T-cell (primary cell): ENCODE measurements around the gene PROK1. TPM values are rescaled to one million over a fixed set of nuclear protein-coding genes. Genes with fewer than 3 reads are reported as not detected.

Experiments
- ATAC-seq, 4 experiments: fragments of 200-7000 bp in 3 of 4; fragments of 150-1000 bp in 1 of 4; cut with Tn5 transposase; replicated peaks in 1 of 4; 1 replicate in 3 of 4; 2 replicates in 1 of 4; pipeline ENCODE4 v1.10.0; 2021; ENCODE audit warnings: moderate library complexity in 3 of 4, mild to moderate bottlenecking in 2 of 4, moderate number of reproducible peaks in 1 of 4
- CTCF ChIA-PET, 2 donors: fragments of 300-600 bp; sonication (Branson Sonifier 250); formaldehyde crosslinking; loops; one replicate each; lab custom pipeline; 2022; ENCODE audit warnings: antibody characterized with exemption in 2 of 2; lab: Charles Lee
- POLR2A ChIA-PET, 2 donors: fragments of 300-600 bp; sonication (Branson Sonifier 250); formaldehyde crosslinking; loops; one replicate each; lab custom pipeline; 2022; ENCODE audit warnings: antibody characterized with exemption in 2 of 2; lab: Charles Lee
- DNase-seq, 35 experiments: peaks; one replicate each; pipeline versions ENCODE4 v3.0.0 to v3.0.0-alpha.2; 2013 to 2023
- H3K27ac ChIP-seq: one replicate; pipeline ENCODE4 v1.5.1; 2013; ENCODE audit warnings: low read length
- H3K27me3 ChIP-seq, 2 experiments: replicated peaks in 1 of 2; 1 replicate in 1 of 2; 2 replicates in 1 of 2; pipeline versions ENCODE4 v1.6.1 to v1.7.0; 2013; ENCODE audit warnings: low read length in 1 of 2, mixed read lengths in 1 of 2; ENCODE audit not compliant: control insufficient read depth in 2 of 2, insufficient read depth in 2 of 2; ENCODE audit errors: extremely low read depth in 1 of 2
- H3K36me3 ChIP-seq, 2 donors: 1 replicate in 1 of 2; 2 replicates in 1 of 2; pipeline versions ENCODE4 v1.6.1 to v1.7.0; 2013; ENCODE audit warnings: low read length in 1 of 2; ENCODE audit not compliant: control insufficient read depth in 2 of 2, insufficient read depth in 1 of 2; ENCODE audit errors: extremely low read depth in 1 of 2
- H3K4me1 ChIP-seq, 2 experiments: 1 replicate in 1 of 2; 2 replicates in 1 of 2; pipeline versions ENCODE4 v1.6.1 to v1.7.0; 2013; ENCODE audit warnings: low read length in 2 of 2, mixed read lengths in 1 of 2; ENCODE audit not compliant: insufficient read depth in 2 of 2, control insufficient read depth in 1 of 2; ENCODE audit errors: extremely low read depth in 1 of 2
- H3K4me3 ChIP-seq, 2 donors: 1 replicate in 1 of 2; 2 replicates in 1 of 2; pipeline versions ENCODE4 v1.5.1 to v1.7.0; 2013; ENCODE audit warnings: mild to moderate bottlenecking in 2 of 2, low read length in 1 of 2, moderate library complexity in 1 of 2; ENCODE audit not compliant: control insufficient read depth in 1 of 2; ENCODE audit errors: extremely low read depth in 1 of 2
- H3K9me3 ChIP-seq: 2 replicates; pipeline ENCODE4 v1.7.0; 2013
- H3K27ac Mint-ChIP-seq, 2 donors: one replicate each; pipeline ENCODE4 v1.8.0; 2020 to 2021; ENCODE audit warnings: mild to moderate bottlenecking in 2 of 2, mixed read lengths in 2 of 2
- H3K27me3 Mint-ChIP-seq, 2 donors: one replicate each; pipeline ENCODE4 v1.8.0; 2021 to 2022; ENCODE audit warnings: mixed read lengths in 2 of 2
- H3K36me3 Mint-ChIP-seq: one replicate; pipeline ENCODE4 v1.8.0; 2021; ENCODE audit warnings: mixed read lengths
- H3K4me1 Mint-ChIP-seq, 3 donors: one replicate each; pipeline ENCODE4 v1.8.0; 2020 to 2022; ENCODE audit warnings: mixed read lengths in 3 of 3, mild to moderate bottlenecking in 1 of 3
- H3K4me3 Mint-ChIP-seq, 3 donors: one replicate each; pipeline ENCODE4 v1.8.0; 2020 to 2022; ENCODE audit warnings: mild to moderate bottlenecking in 3 of 3, mixed read lengths in 3 of 3, moderate library complexity in 3 of 3
- H3K9me3 Mint-ChIP-seq, 3 donors: one replicate each; pipeline ENCODE4 v1.8.0; 2020 to 2022; ENCODE audit warnings: mixed read lengths in 3 of 3
- WGBS: methylation state at CpG from one replicate; pipeline ENCODE4 v1.1.5; 2013; ENCODE audit warnings: missing lambda C conversion rate; ENCODE audit not compliant: insufficient coverage; 5-methylcytosine and 5-hydroxymethylcytosine counted together
- total RNA-seq, 35 experiments: library from RNA in 6 of 35; stranded (reverse) in 6 of 35; fragments of 120-200 nt in 1 of 35; gene quantifications; one replicate each; pipeline versions ENCODE4 v1.2.1 to v1.2.4 and lab custom pipeline; 2013 to 2026

Gene PROK1
- total RNA-seq, 5 donors from 2014 or later (not counting 1 experiment from before 2014, with no cell fraction given): 0.20 TPM; not detected in 4

DNA sequence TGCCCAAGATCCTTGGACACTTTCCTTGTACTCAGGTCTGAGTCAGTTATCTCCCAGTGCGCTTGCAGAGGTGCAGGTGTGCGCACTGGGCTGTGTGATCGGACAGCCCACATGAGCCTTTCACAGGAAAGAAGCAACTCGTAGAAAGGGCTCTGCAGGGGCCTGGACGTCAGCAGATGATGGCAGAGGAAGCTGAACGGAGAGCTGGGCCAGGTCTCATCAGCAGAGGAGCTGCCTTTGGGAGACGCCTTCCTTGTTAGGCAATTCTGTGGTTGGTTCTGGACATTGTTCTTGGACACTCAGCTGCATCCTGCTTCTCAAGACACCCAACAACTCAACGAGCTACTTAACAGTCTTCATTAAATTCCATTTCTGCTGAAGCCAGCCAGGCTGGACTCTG, 7.5 kb upstream of the PROK1 start:
- POLR2A ChIA-PET: no interaction called here
- Mint-ChIP-seq H3K4me3 (no peak overlapping the region), H3K27ac (no peak overlapping the region), H3K9me3 (no peaks in the 10 kb centered on the region), H3K27me3 (peaks cover 3 to 17% of the 10 kb centered on the region in 2 donors), H3K4me1 (no peaks in the 10 kb centered on the region), H3K36me3 (no peaks in the 10 kb centered on the region)
- DNase-seq (no peak), ATAC-seq (no peak)
- CTCF ChIA-PET: interaction anchor here in 1 of 2 donors (0.9 kb wide), 1 partner anchor 19 kb away, joined by 4 read pairs; no protein-coding TSS in a partner anchor
- Histone ChIP-seq H3K4me3 (no peak overlapping the region), H3K36me3 (no peaks in the 10 kb centered on the region), H3K9me3 (no peaks in the 10 kb centered on the region), H3K4me1 (no peaks in the 10 kb centered on the region), H3K27me3 (peaks cover 0 to 12% of the 10 kb centered on the region in 2 experiments), H3K27ac (no peak overlapping the region)
- WGBS: 71% methylated on average over 5 of the region's 8 CpGs

DNA sequence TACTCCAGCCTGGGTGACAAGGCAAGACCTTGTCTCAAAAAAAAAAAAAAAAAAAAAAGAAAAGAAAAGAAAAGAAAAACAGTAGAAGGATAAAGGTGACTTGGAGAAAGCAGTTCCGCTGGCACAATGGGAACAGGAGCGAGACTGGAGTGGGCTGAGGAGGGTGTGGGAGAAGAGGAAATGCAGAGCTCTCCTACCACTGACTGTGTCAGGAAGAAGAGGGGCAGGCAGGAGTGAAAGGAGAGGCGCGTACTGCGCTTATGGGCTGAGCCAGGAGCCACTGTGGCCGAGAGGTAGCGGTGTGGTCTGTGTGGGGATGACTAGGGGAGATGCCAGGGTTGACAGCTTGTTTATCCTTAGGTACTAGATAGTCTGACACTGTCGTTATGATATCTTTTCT, 6.4 kb upstream of the PROK1 start:
- Mint-ChIP-seq H3K27me3 (peaks cover 3 to 17% of the 10 kb centered on the region in 2 donors), H3K27ac (no peak overlapping the region), H3K36me3 (no peaks in the 10 kb centered on the region), H3K9me3 (no peaks in the 10 kb centered on the region), H3K4me1 (no peaks in the 10 kb centered on the region), H3K4me3 (no peak overlapping the region)
- DNase-seq (no peak), ATAC-seq (no peak)
- 66% methylated on average over 7 of the region's 8 CpGs for WGBS
- Histone ChIP-seq H3K27ac (no peak overlapping the region), H3K9me3 (no peaks in the 10 kb centered on the region), H3K4me3 (no peak overlapping the region), H3K27me3 (peaks cover 2 to 11% of the 10 kb centered on the region in 2 experiments), H3K36me3 (no peaks in the 10 kb centered on the region), H3K4me1 (no peaks in the 10 kb centered on the region)
- ChIA-PET POLR2A (no interaction called here), CTCF (no interaction called here)

DNA sequence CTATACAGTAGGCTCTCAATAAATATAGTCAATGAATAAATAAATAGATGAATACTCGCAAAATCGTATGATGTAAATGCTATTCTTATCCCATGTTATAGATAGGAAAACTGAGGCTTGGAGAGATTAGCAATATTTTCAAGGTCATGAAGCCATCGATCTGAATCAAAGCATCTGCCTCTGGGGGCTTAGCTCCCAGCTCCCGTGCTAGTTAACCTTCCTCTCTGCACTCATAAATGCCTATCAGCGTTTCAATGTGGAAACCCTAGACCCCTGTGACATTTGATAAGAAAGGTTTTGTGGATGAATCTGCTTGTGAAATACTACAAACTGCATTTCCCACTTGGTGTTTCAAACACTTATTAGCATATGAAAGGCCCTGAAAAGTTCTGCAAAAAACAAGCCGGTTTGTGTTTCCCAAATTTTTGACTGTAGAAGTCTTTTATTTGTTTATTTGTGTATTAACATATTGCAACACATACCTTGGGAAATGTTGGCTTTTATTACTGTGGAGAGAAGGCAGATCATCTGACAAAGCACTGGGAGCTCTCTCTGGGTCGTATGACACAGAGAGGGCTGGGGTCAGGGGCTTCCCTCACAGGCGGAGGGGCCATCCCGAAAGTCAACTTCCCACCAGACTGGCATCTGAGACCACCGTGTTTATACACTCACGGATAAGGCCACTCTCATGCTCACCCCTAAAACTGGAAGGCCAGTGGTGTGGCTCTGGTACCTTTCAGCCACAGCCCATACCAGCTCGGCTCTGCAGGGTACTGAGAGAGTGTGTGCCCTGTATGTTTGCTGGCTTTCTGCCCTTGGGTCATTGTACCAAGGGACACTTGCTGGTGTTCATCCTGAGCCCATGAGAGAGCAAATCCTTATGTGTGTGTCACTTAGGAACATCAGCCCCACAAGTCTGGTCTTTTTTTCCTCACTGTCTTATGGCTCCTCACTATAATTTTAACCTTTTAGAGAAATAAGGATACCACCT, 993 bp upstream of the PROK1 start:
- H3K36me3 Mint-ChIP-seq: no peaks in the 10 kb centered on the region
- DNase-seq (no peak), ATAC-seq (no peak)
- WGBS: 64% methylated on average over 6 of the region's 12 CpGs
- Histone ChIP-seq H3K36me3 (no peaks in the 10 kb centered on the region), H3K27me3 (peaks cover 2 to 14% of the 10 kb centered on the region in 2 experiments), H3K9me3 (no peaks in the 10 kb centered on the region), H3K4me1 (no peaks in the 10 kb centered on the region), H3K4me3 (no peak overlapping the region), H3K27ac (no peak overlapping the region)
- ChIA-PET CTCF (no interaction called here), POLR2A (no interaction called here)
- H3K4me1 Mint-ChIP-seq: no peaks in the 10 kb centered on the region
- H3K4me3 Mint-ChIP-seq: no peak overlapping the region
- H3K27me3 Mint-ChIP-seq: peaks cover 4 to 10% of the 10 kb centered on the region in 2 donors
- H3K9me3 Mint-ChIP-seq: no peaks in the 10 kb centered on the region
- no peak overlapping the region for H3K27ac Mint-ChIP-seq

DNA sequence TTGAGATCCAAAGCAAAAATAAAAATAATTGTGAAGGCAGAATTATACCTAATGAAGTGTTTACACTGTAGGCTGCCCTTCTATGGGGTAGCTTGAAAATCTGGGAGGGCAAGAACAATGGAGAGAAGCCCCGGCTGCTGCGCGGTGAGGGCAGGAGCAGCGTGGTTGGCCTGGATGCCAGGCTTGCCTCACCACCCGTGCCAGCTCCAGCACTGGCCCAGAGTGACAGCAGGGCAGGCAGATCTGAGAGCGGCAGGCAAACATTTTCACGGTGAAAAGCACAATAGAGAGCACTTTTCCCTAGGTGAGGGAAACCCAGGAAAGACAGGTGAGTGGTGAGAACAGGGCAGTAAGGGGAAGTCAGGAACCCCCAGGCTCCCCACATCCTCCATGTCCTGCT, 1.4 kb downstream of the PROK1 start:
- Histone ChIP-seq H3K4me3 (no peak overlapping the region), H3K36me3 (no peaks in the 10 kb centered on the region), H3K4me1 (no peaks in the 10 kb centered on the region), H3K9me3 (no peaks in the 10 kb centered on the region), H3K27me3 (peaks cover 2 to 14% of the 10 kb centered on the region in 2 experiments), H3K27ac (no peak overlapping the region)
- ChIA-PET POLR2A (no interaction called here), CTCF (no interaction called here)
- no peak for ATAC-seq
- no peaks in the 10 kb centered on the region for H3K36me3 Mint-ChIP-seq
- H3K27me3 Mint-ChIP-seq: peaks cover 4 to 10% of the 10 kb centered on the region in 2 donors
- H3K9me3 Mint-ChIP-seq: no peaks in the 10 kb centered on the region
- no peak overlapping the region for H3K27ac Mint-ChIP-seq
- DNase-seq: no peak
- no peak overlapping the region for H3K4me3 Mint-ChIP-seq
- 97% methylated on average over 5 of the region's 7 CpGs for WGBS
- H3K4me1 Mint-ChIP-seq: no peaks in the 10 kb centered on the region

DNA sequence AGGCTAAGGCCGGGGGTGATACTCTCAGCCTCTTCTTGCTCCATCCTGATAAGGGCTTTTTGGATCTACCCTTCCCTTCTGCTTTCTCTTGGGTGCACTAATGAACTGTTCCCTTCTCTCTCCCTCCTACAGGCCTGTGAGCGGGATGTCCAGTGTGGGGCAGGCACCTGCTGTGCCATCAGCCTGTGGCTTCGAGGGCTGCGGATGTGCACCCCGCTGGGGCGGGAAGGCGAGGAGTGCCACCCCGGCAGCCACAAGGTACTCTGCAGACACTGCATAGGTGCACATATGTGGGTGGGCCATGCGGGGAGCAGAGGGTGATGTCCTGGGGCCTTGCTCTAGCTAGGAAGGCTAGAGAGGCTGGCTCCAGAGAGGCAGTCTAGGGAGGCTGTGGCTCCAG, 2.9 kb downstream of the PROK1 start:
- Histone ChIP-seq H3K27ac (no peak overlapping the region), H3K4me3 (no peak overlapping the region), H3K36me3 (no peaks in the 10 kb centered on the region), H3K9me3 (no peaks in the 10 kb centered on the region), H3K27me3 (peaks cover under 1 to 12% of the 10 kb centered on the region in 2 experiments), H3K4me1 (no peaks in the 10 kb centered on the region)
- POLR2A ChIA-PET: no interaction called here
- H3K9me3 Mint-ChIP-seq: no peaks in the 10 kb centered on the region
- WGBS: 92% methylated on average over 9 of the region's 9 CpGs
- H3K4me3 Mint-ChIP-seq: no peak overlapping the region
- no peak for DNase-seq
- ATAC-seq: no peak
- peaks cover 4 to 10% of the 10 kb centered on the region in 2 donors for H3K27me3 Mint-ChIP-seq
- H3K4me1 Mint-ChIP-seq: no peaks in the 10 kb centered on the region
- CTCF ChIA-PET: no interaction called here
- no peaks in the 10 kb centered on the region for H3K36me3 Mint-ChIP-seq
- no peak overlapping the region for H3K27ac Mint-ChIP-seq

DNA sequence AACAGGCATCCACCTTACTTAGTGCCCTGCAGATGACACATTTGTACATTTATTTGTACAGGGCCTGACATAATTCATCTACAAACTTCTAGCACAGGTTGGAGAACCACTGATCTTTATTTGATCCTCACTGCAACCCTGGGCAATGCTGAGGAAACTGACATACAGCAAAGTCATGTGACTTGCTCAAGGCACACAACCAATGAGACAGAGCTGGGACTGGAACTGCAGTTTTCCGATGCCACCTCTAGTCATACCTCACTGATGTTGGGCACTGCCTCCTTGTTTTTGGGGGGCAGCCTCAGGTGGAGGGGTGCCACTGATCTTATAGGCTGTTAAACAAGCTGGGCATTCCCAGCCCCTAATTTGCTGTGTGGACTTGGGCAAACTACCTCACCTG, 3.4 kb downstream of the PROK1 start:
- Mint-ChIP-seq H3K4me1 (no peaks in the 10 kb centered on the region), H3K36me3 (no peaks in the 10 kb centered on the region), H3K27me3 (peaks cover 4 to 10% of the 10 kb centered on the region in 2 donors), H3K9me3 (no peaks in the 10 kb centered on the region), H3K4me3 (no peak overlapping the region), H3K27ac (no peak overlapping the region)
- no peak for DNase-seq
- POLR2A ChIA-PET: no interaction called here
- Histone ChIP-seq H3K4me3 (no peak overlapping the region), H3K27ac (no peak overlapping the region), H3K9me3 (no peaks in the 10 kb centered on the region), H3K27me3 (peaks cover 0 to 13% of the 10 kb centered on the region in 2 experiments), H3K4me1 (no peaks in the 10 kb centered on the region), H3K36me3 (no peaks in the 10 kb centered on the region)
- CTCF ChIA-PET: no interaction called here
- WGBS: 80% methylated on average over 1 of the region's 1 CpG
- ATAC-seq: no peak
